ENCODE results near the gene PATJ.

Gene PATJ

DNA sequence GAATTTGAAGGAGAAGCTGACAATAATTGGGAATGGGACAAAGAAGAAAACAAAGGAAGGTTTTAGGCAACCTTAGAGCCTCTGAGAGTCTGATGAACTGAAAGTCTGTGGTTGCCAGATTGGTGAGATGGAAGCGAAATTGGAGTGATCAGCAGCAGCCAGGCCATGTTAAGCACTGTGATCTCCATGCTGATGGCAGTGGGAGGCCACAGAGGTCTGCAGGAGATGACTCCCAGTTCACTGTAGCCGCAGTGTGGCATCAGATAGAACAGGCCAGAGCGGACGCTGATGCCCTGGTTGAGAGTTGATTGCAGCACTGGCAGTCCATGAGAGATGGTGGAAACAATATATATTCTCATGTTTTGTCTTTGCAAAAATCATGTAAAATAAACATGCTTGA lies 314.9 kb downstream of the PATJ start:
- DNase-seq, result no peak

DNA sequence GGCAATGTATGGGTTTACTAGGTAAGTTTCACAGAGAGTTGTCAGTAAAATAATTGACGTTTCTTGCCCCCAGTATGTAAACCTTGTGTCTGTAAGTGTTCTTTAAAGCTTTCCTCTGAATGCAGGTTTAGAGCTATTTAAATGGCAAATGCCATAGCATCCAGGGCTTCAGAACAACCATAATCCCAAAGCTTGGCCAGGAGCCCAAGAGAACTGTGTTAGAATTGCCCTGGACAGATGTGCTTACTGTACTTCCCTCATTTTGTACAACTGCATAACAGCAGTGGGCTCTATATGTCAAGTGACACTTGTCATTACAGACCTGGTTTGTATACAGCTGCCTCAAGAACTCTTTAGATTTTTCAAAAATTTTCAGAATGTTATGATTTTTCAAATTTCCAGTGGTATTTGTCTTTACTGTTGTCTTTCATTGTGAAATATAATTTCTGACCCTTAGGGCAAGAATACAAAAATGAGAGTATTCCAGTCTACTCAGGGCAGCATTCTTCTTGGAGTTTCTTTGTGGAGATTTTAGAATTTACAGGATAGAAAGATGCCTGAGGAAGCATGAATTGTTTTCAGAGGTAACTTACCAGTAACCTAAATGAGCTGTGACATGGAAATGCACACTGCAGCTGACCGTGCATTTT lies 315.5 kb downstream of the PATJ start:
- DNase-seq, result no peak

DNA sequence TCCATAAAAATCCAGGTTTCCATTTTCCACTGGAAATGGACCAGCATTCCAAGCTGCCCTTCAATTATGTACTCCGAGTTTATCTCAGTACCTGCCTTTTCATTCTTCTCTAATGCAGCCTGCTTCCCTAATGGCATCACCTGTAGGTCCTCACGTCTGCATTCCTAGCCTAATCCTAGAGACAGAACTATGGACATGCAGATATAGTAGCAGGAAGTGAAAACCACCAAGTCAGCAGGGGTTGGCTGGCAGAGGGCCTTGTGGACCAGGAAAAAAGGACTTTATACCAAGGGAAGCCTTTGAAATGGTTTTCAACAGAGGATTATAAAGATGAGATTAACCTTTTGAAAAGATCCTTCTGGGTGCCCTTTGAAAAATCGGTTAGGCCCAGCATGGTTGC lies 316.7 kb downstream of the PATJ start:
- no peak for DNase-seq

DNA sequence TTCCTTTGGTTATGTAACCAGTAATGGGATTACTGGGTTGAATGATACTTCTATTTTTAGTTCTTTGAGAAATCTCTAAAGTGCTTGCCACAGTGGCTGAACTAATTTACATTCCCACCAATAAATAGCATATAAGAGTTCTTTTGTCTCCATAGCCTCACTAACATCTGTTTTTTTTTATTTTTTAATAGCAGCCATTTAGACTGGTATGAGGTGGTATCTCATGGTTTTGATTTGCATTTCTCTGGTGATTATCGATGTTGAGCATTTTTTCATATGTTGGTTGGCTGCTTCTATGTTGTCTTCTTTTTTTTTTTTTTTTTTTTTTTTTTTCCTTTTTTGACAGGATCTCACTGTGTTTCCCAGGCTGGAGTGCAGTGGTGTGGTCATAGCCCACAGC lies 319.8 kb downstream of the PATJ start:
- DNase-seq, result no peak

DNA sequence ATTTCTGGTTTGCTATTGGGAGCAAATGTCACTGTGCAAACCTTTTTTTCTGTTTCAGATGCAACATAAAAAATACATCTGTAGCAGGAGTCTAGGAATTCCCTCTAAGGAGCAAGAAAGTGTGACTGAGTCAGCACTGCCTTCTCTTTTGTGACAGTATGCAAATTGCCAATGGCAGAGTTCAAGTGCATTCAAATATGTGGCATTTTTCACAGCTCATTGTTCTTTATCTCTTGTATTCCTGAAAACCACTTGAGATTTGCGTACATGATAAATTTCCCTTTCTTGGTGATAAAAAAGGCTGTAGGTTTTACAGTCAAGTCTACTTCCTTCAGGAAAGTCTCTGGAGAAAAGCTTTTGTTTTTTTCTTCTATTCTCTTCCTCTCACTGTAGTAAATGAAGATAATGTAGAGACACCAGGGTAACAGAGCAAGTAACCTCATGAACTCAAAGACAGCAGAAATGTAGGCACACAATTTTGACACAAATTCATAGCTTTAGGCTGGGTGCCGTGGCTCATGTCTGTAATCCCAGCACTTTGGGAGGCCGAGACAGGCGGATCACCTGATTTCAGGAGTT lies 322.6 kb downstream of the PATJ start:
- DNase-seq, result no peak

DNA sequence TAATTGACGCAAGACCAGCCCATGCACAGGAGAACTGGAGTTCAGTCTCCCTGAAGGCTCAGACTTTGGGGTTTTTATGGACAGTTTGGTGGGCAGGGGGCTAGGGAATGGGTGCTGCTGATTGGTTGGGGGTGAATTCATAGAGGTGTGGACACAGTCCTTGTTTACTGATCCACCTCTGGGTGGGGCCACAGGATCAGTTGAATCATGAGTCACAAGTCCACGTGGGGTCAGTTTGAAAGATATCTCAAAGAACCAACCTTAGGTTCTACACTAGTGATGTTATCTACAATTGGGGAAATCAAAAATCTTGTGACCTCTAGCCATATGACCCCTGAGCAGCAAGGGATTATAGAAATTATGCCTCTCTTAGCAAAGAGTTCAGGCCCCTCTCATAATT lies 324.4 kb downstream of the PATJ start:
- no peak for DNase-seq

DNA sequence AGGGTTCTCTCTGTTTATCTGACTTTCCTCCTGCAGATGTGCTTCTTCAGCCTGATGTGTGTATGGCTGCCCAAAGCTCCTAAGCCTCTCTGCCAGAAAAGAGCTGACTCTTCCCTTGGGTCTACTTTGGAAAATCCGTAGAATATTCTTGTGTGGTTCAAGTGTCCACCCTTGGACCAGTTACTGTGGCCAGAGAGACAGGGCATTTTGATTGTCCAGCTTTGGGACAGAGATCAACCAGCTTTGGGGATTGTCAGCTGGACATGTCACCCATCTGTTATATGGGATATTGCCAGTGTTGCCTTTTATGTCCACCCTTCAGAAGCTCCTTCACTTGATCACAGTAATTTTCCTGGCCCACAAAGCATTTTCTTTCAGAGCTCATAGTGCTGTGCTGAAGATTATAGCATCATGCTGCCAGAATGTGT lies 326.1 kb downstream of the PATJ start:
- no peak for DNase-seq

DNA sequence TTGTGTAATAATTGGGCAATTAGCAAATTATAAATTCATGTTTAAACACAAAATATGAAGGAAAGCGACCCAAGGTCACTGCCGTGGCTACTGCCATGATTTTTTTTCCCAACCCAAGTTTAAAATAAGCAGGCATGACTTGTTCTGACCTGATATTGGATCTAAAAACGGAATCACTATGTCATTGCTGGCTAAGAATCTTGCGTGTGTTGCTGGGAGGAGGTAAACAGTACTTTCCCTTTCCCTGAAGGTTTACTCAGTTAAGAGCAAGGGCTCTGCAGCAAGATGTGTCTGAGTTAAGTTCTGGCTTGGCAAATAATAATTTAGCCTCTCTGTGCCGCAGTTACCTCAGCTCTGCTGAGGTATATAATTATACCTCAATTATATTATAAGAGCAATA lies 326.7 kb downstream of the PATJ start:
- DNase-seq, result no peak

DNA sequence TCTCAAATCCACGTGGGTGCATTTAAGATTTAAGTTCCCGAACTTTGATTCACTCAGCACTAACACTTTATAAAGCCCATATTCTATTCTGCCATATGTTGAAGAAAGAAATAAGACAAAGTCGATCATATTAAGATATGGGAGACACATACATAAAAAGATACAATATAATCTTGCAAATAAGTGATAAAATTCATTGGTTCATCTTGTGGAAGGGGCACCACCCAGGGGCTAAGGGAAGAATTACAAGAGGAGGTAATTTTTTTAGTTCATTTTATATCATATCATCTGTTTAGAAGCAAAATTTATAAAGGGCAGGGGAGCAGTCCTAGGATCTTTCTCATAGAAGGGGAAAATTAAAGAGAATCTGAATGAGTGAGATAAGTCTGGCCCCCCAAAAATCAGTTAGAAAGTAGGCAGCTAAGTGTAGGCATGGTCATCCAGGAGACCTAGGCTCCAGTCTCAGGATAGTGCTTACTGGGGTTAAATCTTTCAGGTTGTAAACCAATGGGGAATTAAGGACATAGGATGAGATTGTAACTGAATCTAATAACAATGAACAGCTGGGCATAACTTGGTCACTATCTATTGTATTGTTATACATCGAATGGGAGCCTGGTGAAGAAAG lies 328.2 kb downstream of the PATJ start:
- DNase-seq, result no peak

DNA sequence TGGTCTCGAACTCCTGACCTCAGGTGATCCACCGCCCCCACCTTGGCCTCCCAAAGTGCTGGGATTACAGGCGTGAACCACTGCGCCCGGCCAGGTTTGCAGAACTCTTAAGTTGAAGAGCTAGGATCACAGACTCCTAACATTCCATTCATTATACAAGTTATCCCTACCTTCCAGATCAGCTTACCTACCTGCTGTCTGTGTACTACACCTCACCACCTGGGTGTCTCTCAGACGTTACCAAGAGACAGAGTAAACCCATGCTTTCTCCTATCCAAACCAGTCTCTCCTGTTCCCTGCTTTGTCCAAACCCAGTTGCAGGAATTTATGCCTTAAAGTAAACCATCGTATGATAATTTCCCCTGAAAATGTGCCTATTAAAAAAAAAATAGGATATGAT lies 329.4 kb downstream of the PATJ start:
- DNase-seq, result no peak

DNA sequence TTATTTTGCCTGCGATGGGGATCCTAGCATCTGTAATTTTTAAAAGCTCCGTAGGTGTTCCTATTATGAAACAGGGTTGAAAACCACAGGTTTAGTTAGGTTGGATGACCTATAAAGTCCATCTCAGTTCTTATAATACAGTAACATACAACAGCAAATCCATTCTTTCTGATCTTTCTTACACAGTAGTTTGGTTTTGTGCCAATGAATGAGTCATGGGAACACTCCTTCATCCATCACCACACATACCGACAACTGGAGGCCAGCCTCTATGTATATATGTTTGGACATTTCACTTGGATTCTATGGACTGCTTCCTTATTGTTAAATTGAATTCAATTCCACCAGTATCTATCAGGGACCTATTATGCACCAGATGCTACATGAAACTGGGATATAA lies 334.0 kb downstream of the PATJ start:
- DNase-seq, result no peak

DNA sequence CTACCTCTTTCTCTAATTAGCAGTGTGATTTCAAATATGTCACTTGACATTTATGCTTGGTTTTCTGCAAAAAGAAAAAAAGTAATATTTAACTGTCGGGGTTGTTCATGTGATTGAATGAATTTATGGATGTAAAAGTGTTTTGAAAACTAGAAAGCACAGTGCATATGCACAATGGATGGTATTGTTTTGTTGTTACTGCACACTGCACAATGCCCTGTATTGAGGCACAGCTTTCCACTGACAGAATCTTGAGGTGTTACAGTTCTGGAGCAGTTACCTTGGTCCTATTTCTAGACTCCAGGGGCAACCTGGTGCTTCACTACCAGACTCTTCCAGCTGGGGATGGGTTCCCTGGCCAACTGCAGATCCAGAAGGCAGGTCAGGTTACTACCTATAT lies 335.5 kb downstream of the PATJ start:
- no peak for DNase-seq

DNA sequence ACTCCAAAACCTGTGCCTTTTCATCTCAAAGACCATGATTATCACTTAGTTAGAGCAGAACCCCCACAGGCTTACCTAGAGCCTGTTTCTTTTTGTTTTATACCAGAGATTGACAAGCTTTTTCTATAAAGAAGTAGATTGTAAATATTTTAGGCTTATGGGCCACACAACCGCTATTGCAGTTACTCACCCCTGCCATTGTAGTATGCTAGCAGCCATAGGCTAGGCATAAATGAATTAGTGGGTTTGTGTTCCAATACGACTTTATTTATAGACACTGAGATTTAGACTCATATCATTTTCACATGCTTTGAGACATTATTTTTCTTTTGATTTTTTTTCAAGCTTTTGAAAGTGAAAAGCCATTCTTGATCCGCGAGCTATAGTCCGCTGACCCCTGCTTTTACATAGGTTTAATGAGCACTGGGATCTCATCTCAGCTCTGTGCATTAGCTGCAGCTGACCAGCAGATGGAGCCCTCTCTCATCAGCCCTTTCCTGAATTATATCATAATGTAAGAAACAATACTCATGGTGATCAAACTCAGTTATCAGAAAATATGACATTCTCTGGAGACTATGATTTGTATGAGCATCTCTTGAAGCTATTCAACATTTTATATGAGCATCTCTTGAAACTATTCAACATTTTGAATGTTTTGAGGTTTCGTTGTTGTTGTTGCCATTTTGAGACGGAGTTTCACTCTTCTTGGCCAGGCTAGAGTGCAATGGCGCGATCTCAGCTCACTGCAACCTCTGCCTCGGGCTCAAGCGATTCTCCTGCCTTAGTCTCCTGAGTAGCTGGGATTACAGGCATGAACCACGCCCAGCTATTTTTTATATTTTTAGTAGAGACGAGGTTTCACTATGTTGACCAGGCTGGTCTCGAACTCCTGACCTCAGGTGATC lies 340.4 kb downstream of the PATJ start:
- peak; percentile 2 for DNase-seq

DNA sequence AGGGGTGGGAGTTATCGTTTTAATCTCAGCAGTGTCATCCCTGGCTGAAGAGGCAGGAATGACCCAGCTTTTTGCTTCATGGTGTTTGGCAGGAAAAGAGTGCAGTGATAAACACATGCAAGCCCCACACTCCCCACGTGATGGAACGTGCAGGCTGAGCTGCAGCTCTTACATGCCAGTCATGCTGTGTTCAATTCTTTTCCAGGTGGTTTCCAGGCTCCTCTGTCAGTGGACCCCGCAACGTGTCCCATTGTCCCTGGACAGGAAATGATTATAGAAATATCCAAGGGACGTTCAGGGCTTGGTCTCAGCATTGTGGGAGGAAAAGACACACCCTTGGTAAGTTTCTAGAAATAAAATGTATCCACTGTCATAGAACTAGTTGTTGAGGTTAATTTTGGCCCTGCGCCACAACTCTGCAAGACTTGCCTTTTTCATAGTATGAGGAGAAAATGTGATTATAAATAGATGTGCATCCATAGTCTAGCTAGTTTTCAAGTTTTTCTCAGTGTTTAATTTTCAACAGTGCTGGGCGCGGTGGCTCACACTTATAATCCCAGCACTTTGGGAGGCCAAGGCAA lies 342.1 kb downstream of the PATJ start:
- DNase-seq, result no peak

DNA sequence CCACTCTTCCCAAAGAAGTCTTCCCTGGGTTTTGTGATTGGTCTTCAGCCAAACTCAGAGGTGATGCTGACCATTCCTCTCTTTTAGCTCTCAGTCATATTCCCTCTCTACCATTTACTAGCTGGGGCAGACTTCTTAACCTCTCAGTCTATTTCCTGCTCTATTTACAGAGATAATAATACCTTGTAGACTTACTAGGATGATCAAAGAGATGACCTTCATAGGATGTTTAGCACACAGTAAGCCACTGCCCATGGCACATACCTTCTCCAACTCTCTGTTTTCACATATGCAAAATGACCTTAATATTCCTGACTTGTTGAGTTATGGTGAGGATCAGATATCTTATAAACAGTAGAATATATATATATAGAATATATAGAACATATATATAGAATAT lies 346.2 kb downstream of the PATJ start:
- DNase-seq, result no peak

DNA sequence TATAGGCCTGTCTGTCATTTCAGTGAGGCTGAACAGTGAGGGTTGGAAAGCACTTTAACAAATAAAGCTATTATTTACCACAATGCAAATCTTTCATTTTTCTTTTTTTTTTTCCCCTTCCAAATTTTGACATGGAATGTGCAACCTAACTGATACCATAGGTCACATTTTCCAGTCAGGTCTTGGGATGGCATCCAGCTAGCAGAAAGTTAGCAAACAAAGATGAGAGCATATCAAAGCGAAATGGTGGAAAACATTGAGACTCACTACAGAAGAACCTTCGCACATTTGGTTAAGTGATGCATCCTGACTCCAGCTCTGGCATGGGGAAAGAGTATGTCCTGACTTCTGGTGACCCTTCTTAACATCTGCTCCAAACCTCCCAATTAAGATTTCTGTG lies 347.3 kb downstream of the PATJ start:
- DNase-seq, result no peak

DNA sequence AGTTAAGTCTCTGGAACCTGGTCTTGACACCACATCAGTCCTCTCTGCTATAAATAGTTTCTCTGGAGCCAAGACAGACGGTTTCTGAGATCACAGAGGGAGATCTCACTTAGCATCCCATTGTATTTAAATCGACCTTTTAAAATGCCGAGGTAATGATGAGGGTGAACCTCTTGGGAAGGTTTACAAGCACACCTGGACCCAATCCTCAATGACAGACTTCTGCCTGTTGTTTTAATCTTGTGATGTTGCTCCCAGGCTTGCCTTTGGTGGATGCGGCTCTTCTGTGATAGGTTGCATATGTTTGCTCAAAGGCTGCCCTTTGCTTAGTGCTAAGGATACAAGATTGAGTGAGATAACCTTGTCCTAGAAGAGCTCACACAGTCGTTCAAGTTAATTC lies 347.7 kb downstream of the PATJ start:
- no peak for DNase-seq

DNA sequence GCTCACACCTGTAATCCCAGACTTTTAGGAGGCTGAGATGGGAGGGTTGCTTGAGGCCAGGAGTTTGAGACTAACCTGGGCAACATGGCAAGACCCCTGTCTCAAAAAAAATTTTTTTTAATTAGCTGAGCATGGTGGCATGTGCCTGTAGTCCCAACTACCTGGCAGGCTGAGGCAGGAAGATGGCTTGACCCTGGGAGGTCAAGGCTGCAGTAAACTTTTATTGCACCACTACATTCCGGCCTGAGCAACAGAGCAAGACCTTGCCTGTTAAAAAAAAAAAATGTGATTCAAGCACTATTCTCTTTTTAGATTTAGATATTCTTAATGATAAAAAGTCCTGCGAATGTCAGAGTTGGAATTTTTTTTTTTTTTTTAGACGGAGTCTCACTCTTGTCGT lies 349.8 kb downstream of the PATJ start:
- DNase-seq, result no peak

DNA sequence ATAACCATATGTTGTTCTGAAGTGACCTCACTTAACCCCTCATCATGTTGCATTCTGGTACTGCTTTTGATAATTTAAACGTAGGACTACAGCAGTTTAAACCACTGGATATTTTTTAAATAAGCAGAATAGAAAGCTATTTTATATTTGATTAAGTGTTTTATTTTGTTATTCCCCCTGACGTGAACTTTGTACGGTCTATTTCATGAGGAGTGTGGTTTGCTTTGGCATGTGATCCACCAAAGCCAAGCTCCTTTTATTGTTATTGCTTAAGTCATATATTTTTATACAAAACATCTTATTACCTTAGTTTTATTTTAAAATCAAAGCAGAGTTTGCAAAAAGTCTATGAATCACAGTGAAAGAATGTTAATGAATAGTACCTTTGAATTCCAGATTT lies 351.0 kb downstream of the PATJ start:
- DNase-seq, result no peak

DNA sequence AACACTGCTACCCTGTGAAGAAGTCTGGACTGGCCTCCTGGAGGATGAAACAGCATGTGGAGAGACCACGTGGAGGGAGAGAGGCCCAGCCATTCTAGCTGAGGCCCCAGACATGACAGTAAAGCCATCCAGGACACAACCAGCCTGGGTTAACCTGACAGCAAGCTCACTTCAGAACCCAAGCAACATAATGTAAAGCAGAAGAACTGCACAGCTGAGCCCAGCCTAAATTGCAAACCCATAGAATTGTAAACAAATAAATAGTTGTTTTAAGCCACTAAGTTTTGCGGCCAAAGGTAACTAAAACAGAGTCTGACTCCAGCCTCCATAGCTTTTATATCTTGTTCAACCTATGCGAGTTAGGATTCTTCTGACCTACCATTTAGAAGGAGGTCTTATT lies 355.2 kb downstream of the PATJ start:
- no peak for DNase-seq

DNA sequence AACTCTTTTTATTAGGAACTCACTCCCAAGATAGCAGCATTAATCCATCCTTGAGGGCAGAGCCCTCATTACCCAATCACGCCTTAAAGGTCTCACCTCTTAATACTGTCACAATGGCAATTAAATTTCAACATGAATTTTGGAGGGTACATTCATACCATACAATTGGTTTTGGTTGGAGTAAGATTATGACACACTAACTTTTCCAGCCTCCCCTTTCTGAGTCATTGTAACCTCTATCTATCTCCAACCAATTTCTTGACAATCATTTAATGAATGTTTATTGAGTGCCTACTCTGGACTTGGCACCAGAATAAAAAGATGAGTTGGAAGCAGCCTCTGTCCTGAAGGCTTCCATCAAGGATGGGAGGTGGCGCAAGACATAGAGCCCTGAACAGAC lies 358.2 kb downstream of the PATJ start:
- no peak for DNase-seq

DNA sequence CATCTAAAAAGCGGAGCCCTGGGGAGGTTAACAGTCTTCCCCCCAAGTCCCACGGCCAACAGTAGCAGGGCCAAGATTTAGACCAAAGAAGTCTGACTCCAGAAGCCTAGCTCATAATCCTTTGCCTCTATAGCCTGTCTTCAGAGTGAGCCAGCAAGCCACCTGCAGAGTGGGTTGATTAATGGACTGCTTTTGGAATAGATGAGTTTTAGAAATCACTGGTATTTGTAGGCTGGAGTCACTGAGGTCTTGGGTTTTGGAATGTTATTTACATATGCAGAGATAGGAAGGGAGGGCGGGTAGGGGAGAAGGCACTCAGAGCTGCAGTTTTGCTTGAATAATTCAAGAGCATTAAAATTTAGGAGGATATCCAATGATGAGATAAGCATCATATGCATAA lies 361.6 kb downstream of the PATJ start:
- DNase-seq, result no peak

DNA sequence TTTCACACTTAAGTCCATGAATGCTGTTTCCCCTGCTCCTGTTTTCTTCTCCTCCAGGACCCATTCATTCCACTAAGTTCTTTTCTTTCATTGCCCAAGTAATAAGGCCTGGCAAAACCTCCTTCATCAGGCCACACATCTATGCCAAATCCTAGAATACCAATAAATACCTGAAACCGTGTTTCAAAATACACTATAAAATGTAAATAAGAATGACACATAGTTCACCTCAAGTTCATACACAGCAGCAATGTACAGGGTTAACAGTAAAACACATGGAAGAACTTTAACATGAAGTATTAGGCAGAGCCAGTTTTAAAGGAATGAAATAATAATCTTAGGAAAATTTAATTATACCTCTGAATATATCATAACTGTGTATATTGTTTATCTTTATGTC lies 365.6 kb downstream of the PATJ start:
- no peak for DNase-seq
